Natural killer cell treated with Interleukin-12 subunit alpha and Interleukin-12 subunit beta and Interleukin-15 and Interleukin-18, amount 100 ng/mL, for 72 hours (primary cell): Measurements from ENCODE around the gene PITPNM3. TPM values are rescaled to one million over a fixed set of nuclear protein-coding genes. Genes with fewer than 3 reads are reported as not detected.
"Not testable (repeated sequence)": the region's sequence is repeated elsewhere in the genome, so short reads cannot be mapped to it uniquely, and the experiment has no call there.

Experiments used
- ATAC-seq, 2 donors: fragments of 150-1000 bp; cut with Tn5 transposase in 1 of 2; sonication (Bioruptor Pico), chemical (Tn5 transposase) in 1 of 2; 2 replicates each; pipeline ENCODE4 v1.10.0; 2021
- DNase-seq: peaks from one replicate; pipeline ENCODE4 v3.0.0; 2022; ENCODE audit warnings: low spot score
- H3K27ac Mint-ChIP-seq, 2 donors: 1 replicate in 1 of 2; 2 replicates in 1 of 2; pipeline ENCODE4 v1.8.0; 2022; ENCODE audit warnings: mixed read lengths in 2 of 2, mild to moderate bottlenecking in 1 of 2, moderate library complexity in 1 of 2
- H3K27me3 Mint-ChIP-seq, 2 donors: 1 replicate in 1 of 2; 2 replicates in 1 of 2; pipeline ENCODE4 v1.8.0; 2022; ENCODE audit warnings: mixed read lengths in 2 of 2
- H3K36me3 Mint-ChIP-seq: one replicate; pipeline ENCODE4 v1.8.0; 2022; ENCODE audit warnings: mixed read lengths
- H3K4me1 Mint-ChIP-seq, 2 donors: 1 replicate in 1 of 2; 2 replicates in 1 of 2; pipeline ENCODE4 v1.8.0; 2022; ENCODE audit warnings: low read depth in 2 of 2, mixed read lengths in 2 of 2, mild to moderate bottlenecking in 1 of 2
- H3K4me3 Mint-ChIP-seq: one replicate; pipeline ENCODE4 v1.8.0; 2022; ENCODE audit warnings: mixed read lengths
- H3K9me3 Mint-ChIP-seq: 2 replicates; pipeline ENCODE4 v1.8.0; 2022; ENCODE audit warnings: mixed read lengths
- total RNA-seq, 2 donors: library from RNA; stranded (reverse); gene quantifications; one replicate each; pipeline ENCODE4 v1.2.3, GENCODE V29; 2022

Gene PITPNM3
- under 1 TPM; 0.59 to 0.84 TPM for total RNA-seq

GRCh38 chr17:6556121-6557039, at the start of gene PITPNM3:
PITPNM3 (minus strand) TSS chr17:6556555; CDS start chr17:6556406, 149 bp downstream.
- DNase-seq, result no peak
- H3K27me3 Mint-ChIP-seq, result peaks cover 20 to 34% of the 10 kb centered on the region in 2 donors
- H3K9me3 Mint-ChIP-seq, result no peaks in the 10 kb centered on the region
- ATAC-seq, result no peak
- H3K4me3 Mint-ChIP-seq, result peak within 1 kb of the TSS; percentile 50
- H3K4me1 Mint-ChIP-seq, result peaks cover 0 to 7% of the 10 kb centered on the region in 2 donors
- no peaks in the 10 kb centered on the region for H3K36me3 Mint-ChIP-seq
- H3K27ac Mint-ChIP-seq, result no peak within 1 kb of the TSS

DNA sequence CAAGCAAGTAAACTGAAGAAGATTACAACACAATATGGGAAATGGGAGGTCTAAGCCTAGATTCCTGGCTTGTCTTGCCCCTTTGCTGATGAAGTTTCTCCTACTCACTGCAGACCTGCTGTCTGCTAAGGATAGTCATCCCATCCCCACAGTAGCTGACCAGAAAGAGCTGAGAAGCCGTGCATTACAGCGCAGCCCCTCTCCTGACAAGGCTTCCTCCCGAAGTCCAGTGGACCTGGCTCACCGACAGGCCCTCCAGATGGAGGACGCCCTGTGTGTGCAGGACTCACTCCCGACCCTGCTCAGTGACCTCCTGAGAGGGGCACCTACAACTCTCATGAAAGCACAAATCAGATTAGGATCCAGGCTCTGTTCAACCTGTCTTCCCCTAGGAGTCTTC, 48.8 kb upstream of the PITPNM3 start:
- no peaks in the 10 kb centered on the region for H3K9me3 Mint-ChIP-seq
- no peak for DNase-seq
- H3K36me3 Mint-ChIP-seq, result peaks cover 35% of the 10 kb centered on the region

DNA sequence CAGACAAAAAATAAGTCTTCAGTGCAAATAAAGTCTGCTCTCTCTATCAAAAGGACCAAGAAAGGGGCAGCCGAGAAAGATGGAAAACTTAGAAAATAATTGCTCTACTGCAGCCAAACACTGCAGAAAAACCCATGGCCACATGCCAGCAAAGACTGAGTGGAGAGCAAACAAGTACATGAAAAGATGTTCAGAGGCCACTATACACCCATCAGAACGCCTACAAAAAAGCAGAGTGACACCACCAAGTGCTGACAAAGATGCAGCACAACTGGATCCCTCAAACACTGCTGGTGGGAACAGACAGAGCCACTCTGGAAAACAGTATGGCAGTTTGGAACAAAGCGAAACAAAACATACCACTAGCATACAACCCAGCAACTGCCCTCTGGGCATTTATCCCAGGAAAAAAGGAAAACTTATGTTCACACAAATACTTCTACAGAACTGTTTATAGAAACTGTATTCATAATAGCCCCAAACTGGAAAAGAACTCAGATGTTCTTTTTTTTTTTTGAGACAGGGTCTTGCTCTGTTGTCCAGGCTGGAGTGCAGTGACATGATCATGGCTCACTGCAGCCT, 47.5 kb upstream of the PITPNM3 start:
- no peaks in the 10 kb centered on the region for H3K27me3 Mint-ChIP-seq
- no peaks in the 10 kb centered on the region for H3K4me1 Mint-ChIP-seq
- H3K4me3 Mint-ChIP-seq, result no peak overlapping the region
- ATAC-seq (no peak), DNase-seq (no peak)
- H3K36me3 Mint-ChIP-seq, result peaks cover 29% of the 10 kb centered on the region
- H3K27ac Mint-ChIP-seq, result no peak overlapping the region
- no peaks in the 10 kb centered on the region for H3K9me3 Mint-ChIP-seq

More for the DNA sequence above, 48.8 kb upstream of the PITPNM3 start:
- no peaks in the 10 kb centered on the region for H3K27me3 Mint-ChIP-seq
- ATAC-seq, result no peak
- no peak overlapping the region for H3K4me3 Mint-ChIP-seq
- H3K27ac Mint-ChIP-seq, result no peak overlapping the region
- no peaks in the 10 kb centered on the region for H3K4me1 Mint-ChIP-seq

GRCh38 chr17:6602141-6602540, 45.8 kb upstream of the PITPNM3 start:
- Mint-ChIP-seq H3K27ac (no peak overlapping the region), H3K9me3 (no peaks in the 10 kb centered on the region), H3K27me3 (no peaks in the 10 kb centered on the region), H3K4me3 (no peak overlapping the region), H3K4me1 (no peaks in the 10 kb centered on the region), H3K36me3 (peaks cover 29% of the 10 kb centered on the region)
- ATAC-seq (no peak), DNase-seq (no peak)

GRCh38 chr17:6599364-6599763, 43.0 kb upstream of the PITPNM3 start:
- Mint-ChIP-seq H3K27ac (no peak overlapping the region), H3K4me1 (no peaks in the 10 kb centered on the region), H3K4me3 (no peak overlapping the region), H3K9me3 (no peaks in the 10 kb centered on the region), H3K36me3 (peaks cover 19% of the 10 kb centered on the region), H3K27me3 (no peaks in the 10 kb centered on the region)
- no peak for DNase-seq
- no peak for ATAC-seq

GRCh38 chr17:6597727-6598126, 41.4 kb upstream of the PITPNM3 start:
- Mint-ChIP-seq H3K9me3 (no peaks in the 10 kb centered on the region), H3K4me3 (no peak overlapping the region), H3K36me3 (peaks cover 7% of the 10 kb centered on the region), H3K4me1 (no peaks in the 10 kb centered on the region), H3K27ac (no peak overlapping the region), H3K27me3 (no peaks in the 10 kb centered on the region)
- DNase-seq (no peak), ATAC-seq (no peak)

GRCh38 chr17:6596941-6597340, 40.6 kb upstream of the PITPNM3 start:
- Mint-ChIP-seq H3K36me3 (peaks cover 6% of the 10 kb centered on the region), H3K9me3 (no peaks in the 10 kb centered on the region), H3K27me3 (no peaks in the 10 kb centered on the region), H3K27ac (no peak overlapping the region), H3K4me1 (no peaks in the 10 kb centered on the region), H3K4me3 (no peak overlapping the region)
- no peak for DNase-seq
- no peak for ATAC-seq

GRCh38 chr17:6596511-6596910, 40.2 kb upstream of the PITPNM3 start:
- DNase-seq, result no peak
- peaks cover 8% of the 10 kb centered on the region for H3K36me3 Mint-ChIP-seq
- H3K9me3 Mint-ChIP-seq, result no peaks in the 10 kb centered on the region
- no peak for ATAC-seq
- no peak overlapping the region for H3K4me3 Mint-ChIP-seq
- H3K27ac Mint-ChIP-seq, result no peak overlapping the region
- H3K4me1 Mint-ChIP-seq, result no peaks in the 10 kb centered on the region
- H3K27me3 Mint-ChIP-seq, result no peaks in the 10 kb centered on the region

GRCh38 chr17:6596081-6596480, 39.7 kb upstream of the PITPNM3 start:
- Mint-ChIP-seq H3K4me1 (no peaks in the 10 kb centered on the region), H3K27me3 (no peaks in the 10 kb centered on the region), H3K9me3 (no peaks in the 10 kb centered on the region), H3K36me3 (peaks cover 9% of the 10 kb centered on the region), H3K27ac (no peak overlapping the region), H3K4me3 (no peak overlapping the region)
- no peak for ATAC-seq
- no peak for DNase-seq

DNA sequence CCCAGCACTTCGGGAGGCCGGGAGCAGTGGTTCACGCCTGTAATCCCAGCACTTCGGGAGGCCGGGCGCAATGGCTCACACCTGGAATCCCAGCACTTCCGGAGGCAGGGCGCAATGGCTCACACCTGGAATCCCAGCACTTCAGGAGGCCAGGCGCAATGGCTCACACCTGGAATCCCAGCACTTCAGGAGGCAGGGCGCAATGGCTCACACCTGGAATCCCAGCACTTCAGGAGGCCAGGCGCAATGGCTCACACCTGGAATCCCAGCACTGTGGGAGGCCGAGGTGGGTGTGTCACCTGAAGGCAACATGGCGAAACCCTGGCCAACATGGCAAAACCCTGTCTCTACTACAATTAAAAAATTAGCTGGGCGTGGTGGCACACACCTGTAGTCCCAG, 37.0 kb upstream of the PITPNM3 start:
- H3K4me1 Mint-ChIP-seq, H3K27me3 Mint-ChIP-seq, H3K27ac Mint-ChIP-seq, H3K4me3 Mint-ChIP-seq, ATAC-seq, DNase-seq, H3K9me3 Mint-ChIP-seq: not testable (repeated sequence)
- H3K36me3 Mint-ChIP-seq, result peaks cover 19% of the 10 kb centered on the region

DNA sequence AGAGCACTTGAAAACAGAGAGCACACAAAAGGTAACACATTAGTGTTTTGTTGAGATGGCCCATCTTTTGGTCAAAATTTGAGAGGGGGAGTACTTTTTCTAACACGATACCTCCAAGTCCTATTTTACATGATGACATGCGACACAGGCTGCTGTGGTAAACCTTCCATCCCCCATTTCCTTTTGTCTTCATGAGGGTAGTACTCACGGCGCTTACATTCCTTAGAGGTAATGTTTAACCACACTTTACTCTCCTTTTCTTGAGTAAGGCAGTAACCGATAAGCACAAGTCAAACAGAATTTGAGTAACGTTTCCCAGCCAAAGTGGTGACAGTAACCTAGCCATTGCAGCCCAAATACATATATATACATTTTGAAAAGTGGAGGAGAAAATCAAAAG, 35.8 kb upstream of the PITPNM3 start:
- ATAC-seq, result no peak
- Mint-ChIP-seq H3K4me3 (no peak overlapping the region), H3K27ac (no peak overlapping the region), H3K36me3 (peaks cover 25% of the 10 kb centered on the region), H3K27me3 (no peaks in the 10 kb centered on the region), H3K4me1 (no peaks in the 10 kb centered on the region), H3K9me3 (no peaks in the 10 kb centered on the region)
- no peak for DNase-seq

- ATAC-seq, result no peak
Measured at GRCh38 chr17:6591599-6592158, 35.3 kb upstream of the PITPNM3 start.

GRCh38 chr17:6589266-6589946, 33.1 kb upstream of the PITPNM3 start:
- Mint-ChIP-seq H3K4me1 (no peaks in the 10 kb centered on the region), H3K27ac (no peak overlapping the region), H3K4me3 (no peak overlapping the region), H3K27me3 (no peaks in the 10 kb centered on the region), H3K36me3 (peaks cover 44% of the 10 kb centered on the region), H3K9me3 (no peaks in the 10 kb centered on the region)
- no peak for ATAC-seq
- DNase-seq, result no peak

More at GRCh38 chr17:6591599-6592158, 35.3 kb upstream of the PITPNM3 start:
- H3K27me3 Mint-ChIP-seq, result no peaks in the 10 kb centered on the region
- no peaks in the 10 kb centered on the region for H3K9me3 Mint-ChIP-seq
- H3K27ac Mint-ChIP-seq, result no peak overlapping the region
- no peak overlapping the region for H3K4me3 Mint-ChIP-seq
- no peak for DNase-seq
- peaks cover 25% of the 10 kb centered on the region for H3K36me3 Mint-ChIP-seq
- H3K4me1 Mint-ChIP-seq, result no peaks in the 10 kb centered on the region

- peaks cover 56% of the 10 kb centered on the region for H3K36me3 Mint-ChIP-seq
- H3K4me1 Mint-ChIP-seq, result no peaks in the 10 kb centered on the region
- no peaks in the 10 kb centered on the region for H3K27me3 Mint-ChIP-seq
- H3K27ac Mint-ChIP-seq, result no peak overlapping the region
- H3K9me3 Mint-ChIP-seq, result no peaks in the 10 kb centered on the region
- DNase-seq (no peak), ATAC-seq (no peak)
- no peak overlapping the region for H3K4me3 Mint-ChIP-seq
Measured at GRCh38 chr17:6588165-6588564, 31.8 kb upstream of the PITPNM3 start.
